NCI-H748 (cell line): Measurements from ENCODE around the gene P2RX1.

ENCODE experiments used
- DNase-seq: peaks from one replicate; lab custom pipeline; 2025; ENCODE audit not compliant: unreplicated experiment; lab: John Stamatoyannopoulos, UW

Gene P2RX1

GRCh38 chr17:3907483-3908216, 8.6 kb downstream of the P2RX1 start:
- DNase-seq, result no peak

GRCh38 chr17:3906881-3907280, 9.4 kb downstream of the P2RX1 start:
- DNase-seq, result no peak

- no peak for DNase-seq
Measured at GRCh38 chr17:3905017-3905520, 11.2 kb downstream of the P2RX1 start.

- no peak for DNase-seq
Measured at GRCh38 chr17:3904501-3904900, 11.8 kb downstream of the P2RX1 start.

- no peak for DNase-seq
Measured at GRCh38 chr17:3903881-3904290, 12.4 kb downstream of the P2RX1 start.

GRCh38 chr17:3903051-3903825, 13.0 kb downstream of the P2RX1 start:
- DNase-seq, result no peak

- DNase-seq, result no peak
Measured at GRCh38 chr17:3900646-3901045, 15.6 kb downstream of the P2RX1 start.

GRCh38 chr17:3897731-3898130, 18.5 kb downstream of the P2RX1 start:
- DNase-seq, result no peak

GRCh38 chr17:3896968-3897235, 19.4 kb downstream of the P2RX1 start:
- DNase-seq, result no peak

GRCh38 chr17:3896108-3896967, 19.9 kb downstream of the P2RX1 start:
- DNase-seq, result no peak

GRCh38 chr17:3895354-3895753, 20.9 kb downstream of the P2RX1 start:
- no peak for DNase-seq

GRCh38 chr17:3894911-3895343, 21.3 kb downstream of the P2RX1 start:
- DNase-seq, result no peak

- no peak for DNase-seq
Measured at GRCh38 chr17:3894188-3894587, 22.1 kb downstream of the P2RX1 start.

GRCh38 chr17:3893720-3894116, 22.5 kb downstream of the P2RX1 start:
- no peak for DNase-seq

- peak; percentile 93 for DNase-seq
Measured at GRCh38 chr17:3893003-3893719, 23.1 kb downstream of the P2RX1 start, which contains the start of gene CAMKK1. TSS of gene CAMKK1 (minus strand) at chr17:3893053. CDS start at chr17:3885687, 7,366 bp downstream.

GRCh38 chr17:3892095-3892998, 23.9 kb downstream of the P2RX1 start:
- DNase-seq, result peak; percentile 85

GRCh38 chr17:3891626-3892094, 24.6 kb downstream of the P2RX1 start:
- DNase-seq, result no peak

GRCh38 chr17:3890878-3891219, 25.4 kb downstream of the P2RX1 start:
- no peak for DNase-seq

GRCh38 chr17:3890082-3890877, 26.0 kb downstream of the P2RX1 start:
- DNase-seq, result no peak
